Measurements from ENCODE around the gene FAM170B.

GRCh38 chr10:49158915-49159314, 25.1 kb upstream of the FAM170B start:
- TF ChIP-seq CTCF (IDR thresholded peaks at IDR 0.05), result no peak
- no peak for TF ChIP-seq POLR2AphosphoS5 (IDR thresholded peaks at IDR 0.05)
- no peak for TF ChIP-seq POLR2A (IDR thresholded peaks at IDR 0.05)
- no peak for TF ChIP-seq EP300 (IDR thresholded peaks at IDR 0.05)
